OCI-M2 (cell line): ENCODE results near the gene DNAI2.

Experiments
- DNase-seq: peaks from one replicate; lab custom pipeline; 2025; ENCODE audit not compliant: unreplicated experiment; lab: John Stamatoyannopoulos, UW

DNAI2 gene

DNA sequence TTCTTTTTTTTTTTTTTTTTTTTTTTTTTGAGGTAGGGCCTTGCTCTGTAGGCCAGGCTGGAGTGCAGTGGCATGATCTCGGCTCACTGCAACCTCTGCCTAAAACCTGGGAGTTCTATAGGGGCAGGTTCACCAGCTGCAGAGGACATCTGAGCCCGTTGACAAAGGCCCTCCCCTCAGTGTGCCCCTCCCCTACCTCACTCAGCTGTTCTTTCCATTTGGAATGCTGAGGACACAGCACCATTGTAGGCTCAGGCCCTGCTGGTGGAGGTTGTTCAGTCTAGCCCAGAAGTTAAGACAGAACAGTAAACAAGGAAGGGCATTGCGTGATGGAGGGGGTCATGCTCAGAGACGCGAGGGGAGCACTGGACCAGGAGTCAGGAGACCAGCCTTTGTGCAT is 30.1 kb downstream of the DNAI2 start:
- DNase-seq, result no peak

DNA sequence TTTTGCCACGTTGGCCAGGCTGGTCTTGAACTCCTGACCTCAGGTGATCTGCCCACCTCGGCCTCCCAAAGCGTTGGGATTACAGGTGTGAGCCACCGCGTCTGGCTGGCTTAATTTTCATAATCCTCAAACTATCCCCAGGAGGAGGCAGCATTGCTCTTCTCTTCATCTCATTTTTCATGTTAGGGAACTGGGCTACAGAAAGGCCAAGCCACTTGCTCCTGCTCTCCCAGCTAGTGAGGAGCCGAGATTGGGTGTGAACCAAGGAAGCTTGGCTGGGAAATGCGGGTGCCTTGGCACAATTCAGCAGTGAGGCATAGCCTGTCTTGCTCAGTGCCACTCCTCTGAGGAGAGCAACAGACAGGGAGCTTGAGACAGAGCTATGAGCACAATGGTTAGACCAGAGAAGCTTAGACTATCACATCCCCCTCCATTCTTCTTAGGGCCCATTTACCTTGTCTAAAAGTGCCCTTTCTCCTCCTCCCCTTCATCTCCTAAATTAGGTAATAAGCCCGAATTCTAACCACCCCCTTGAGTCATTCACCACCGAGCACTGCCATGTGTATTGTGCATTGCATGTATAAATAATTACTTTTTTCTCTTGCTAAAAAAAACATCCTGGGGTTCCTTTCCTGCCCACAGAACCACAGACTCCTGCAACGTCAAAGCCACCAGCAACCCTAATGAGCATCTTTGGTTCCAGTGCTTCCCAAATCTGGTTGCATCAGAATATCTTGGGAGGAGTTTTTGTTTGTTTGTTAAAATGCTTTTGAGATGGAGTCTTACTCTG is 32.0 kb downstream of the DNAI2 start:
- no peak for DNase-seq

DNA sequence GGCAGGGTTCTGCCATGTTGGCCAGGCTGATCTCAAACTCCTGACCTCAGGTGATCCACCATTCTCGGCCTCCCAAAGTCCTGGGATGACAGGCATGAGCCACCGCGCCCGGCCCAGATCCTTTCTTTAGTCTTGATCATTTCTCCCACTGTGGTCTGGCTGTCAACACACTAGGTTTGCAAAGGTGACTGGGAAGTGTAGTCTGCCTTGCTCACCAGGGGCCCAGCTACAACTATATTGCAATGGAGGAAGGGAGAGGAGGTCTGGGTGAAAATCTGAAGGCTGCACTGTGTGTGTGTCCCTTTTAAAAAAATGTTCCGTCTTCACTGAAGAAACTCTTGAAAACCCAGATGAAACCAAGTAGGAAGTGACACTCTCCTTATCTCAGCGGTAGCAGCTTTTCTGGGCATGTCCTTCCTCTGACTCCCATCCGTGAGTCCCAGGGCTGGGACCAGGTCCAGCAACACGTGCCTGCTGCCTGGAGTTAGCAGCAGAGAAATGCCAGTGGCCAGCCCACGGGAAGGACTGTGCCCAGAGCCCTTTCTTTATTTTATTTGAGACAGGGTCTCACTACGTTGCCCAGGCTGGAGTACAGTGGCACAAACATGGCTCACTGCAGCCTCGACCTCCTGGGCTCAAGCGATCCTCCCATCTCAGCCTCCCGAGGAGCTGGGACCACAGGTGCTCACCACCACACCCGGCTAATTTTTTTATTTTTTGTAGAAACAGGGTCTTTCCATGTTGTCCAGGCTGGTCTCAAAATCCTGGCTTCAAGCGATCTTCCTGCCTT is 34.1 kb downstream of the DNAI2 start:
- DNase-seq, result no peak

- DNase-seq, result no peak
These were observed 35.9 kb downstream of the DNAI2 start for GRCh38 chr17:74309902-74310301.

GRCh38 chr17:74314877-74315276 is 40.8 kb downstream of the DNAI2 start:
- DNase-seq, result no peak

DNA sequence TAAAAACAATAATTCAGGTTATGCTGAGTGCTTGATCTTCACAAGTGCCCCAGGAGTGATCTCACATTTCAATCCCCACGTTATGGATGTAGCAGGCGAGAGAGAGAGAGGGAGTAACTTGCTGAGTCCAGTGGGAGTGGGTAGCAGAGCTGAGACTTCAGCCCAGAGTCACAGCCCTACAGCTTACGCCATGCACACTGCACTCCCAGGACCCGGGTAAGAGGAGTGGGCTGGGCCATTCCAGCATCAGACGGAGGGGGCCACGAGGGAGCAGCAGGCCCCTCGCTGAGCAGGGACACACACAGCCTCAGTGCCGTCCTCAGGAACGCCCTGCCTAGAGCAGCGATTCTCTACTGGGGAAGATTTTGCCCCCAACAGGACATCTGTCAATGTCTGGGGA is 42.2 kb downstream of the DNAI2 start:
- DNase-seq, result no peak

GRCh38 chr17:74317071-74317470 is 43.0 kb downstream of the DNAI2 start:
- no peak for DNase-seq

- DNase-seq, result no peak
These were observed 44.4 kb downstream of the DNAI2 start for GRCh38 chr17:74318391-74318790.

GRCh38 chr17:74324521-74324920 is 50.5 kb downstream of the DNAI2 start:
- DNase-seq, result no peak

DNA sequence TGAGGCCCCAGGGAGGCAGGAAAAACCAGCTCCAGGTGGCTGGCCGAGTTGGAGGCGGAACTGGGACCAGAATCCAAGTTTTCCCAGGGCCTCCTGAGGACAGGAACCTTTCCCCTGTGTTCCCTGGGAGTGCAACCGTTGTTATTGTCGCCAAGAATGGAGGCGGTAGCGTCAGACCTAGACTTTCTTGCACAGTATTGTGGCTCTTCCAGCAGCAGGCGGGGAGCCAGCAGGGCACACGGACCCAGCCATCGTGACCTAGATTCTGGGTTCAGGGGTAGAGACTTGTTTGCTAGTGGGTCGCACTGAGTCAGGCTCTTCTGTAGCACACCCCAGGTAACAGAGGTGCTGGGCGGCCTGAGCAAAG is 51.3 kb downstream of the DNAI2 start:
- DNase-seq, result no peak

DNA sequence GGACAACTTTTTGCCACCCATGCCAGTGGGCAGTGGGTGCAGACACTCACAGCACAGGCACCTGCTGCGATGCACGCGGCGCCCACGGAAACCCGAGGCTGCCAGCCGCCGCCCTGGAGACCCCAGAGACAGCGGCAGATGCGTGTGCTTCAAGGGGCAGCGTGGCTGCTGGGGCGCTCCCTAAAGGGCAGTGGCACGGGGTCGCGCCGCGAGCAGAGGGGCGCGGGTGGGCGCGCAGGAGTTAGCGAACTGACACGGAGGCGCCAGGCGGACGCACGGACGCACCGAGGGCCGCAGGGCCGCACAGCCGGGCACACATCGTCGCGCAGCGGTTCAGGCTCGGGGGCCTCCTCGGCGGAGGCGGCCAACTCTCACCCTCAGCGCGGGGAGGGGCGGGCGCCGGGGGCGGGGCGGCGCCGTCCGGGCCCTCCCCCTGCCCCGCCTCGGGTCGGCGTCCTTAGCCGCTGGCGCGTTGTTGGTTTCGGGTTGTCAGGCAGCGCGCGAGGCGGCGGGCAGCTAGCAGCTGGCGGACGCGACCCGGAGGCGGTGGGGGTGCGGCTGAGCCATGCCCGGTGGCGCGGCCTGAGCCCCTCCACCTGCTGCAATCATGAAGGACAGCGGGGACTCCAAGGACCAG is 51.8 kb downstream of the DNAI2 start, which contains the start of gene KIF19:
TSS of gene KIF19 (plus strand) at position 484 of the 637 bp plus-strand sequence. CDS start at position 608, 124 bp downstream.
- DNase-seq, result no peak

- no peak for DNase-seq
These were observed 52.5 kb downstream of the DNAI2 start for GRCh38 chr17:74326506-74326905.

- DNase-seq, result no peak
These were observed 54.5 kb downstream of the DNAI2 start for GRCh38 chr17:74328487-74328886.

- DNase-seq, result no peak
These were observed 55.3 kb downstream of the DNAI2 start for GRCh38 chr17:74329378-74329777.

- no peak for DNase-seq
These were observed 56.4 kb downstream of the DNAI2 start for GRCh38 chr17:74330446-74330845.

DNA sequence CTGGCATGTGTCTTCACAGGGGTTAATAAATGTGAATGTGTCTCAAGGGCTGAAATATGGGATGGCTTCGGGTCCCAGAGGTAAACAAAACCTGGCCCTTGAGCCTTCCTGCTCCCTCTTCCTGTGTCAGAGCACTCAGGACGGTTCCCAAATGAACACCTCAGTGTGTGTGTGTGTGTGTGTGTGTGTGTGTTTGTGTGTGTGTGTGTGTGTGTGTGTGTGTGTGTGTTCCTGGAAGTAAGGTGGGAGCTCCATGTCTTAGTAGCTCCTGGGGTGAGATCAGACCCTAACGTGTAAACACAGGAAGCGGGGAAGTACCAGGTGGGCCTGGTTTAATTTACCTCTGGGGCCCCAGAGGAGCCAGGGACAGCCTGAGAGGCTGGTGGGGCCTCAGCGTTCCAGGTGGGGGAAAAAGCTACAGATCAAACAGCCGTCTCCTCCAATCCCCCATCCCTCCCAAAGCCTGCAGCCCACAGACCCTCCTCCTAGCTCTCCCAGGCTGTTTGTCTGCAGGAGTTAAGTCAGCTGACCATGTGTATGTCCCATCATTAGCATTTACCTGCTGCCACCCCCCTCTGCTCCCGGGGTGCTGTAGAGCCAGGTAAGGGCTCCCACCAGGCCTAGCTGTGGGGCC is 58.1 kb downstream of the DNAI2 start:
- DNase-seq, result no peak

GRCh38 chr17:74332763-74333283 is 58.8 kb downstream of the DNAI2 start:
- DNase-seq, result no peak

DNA sequence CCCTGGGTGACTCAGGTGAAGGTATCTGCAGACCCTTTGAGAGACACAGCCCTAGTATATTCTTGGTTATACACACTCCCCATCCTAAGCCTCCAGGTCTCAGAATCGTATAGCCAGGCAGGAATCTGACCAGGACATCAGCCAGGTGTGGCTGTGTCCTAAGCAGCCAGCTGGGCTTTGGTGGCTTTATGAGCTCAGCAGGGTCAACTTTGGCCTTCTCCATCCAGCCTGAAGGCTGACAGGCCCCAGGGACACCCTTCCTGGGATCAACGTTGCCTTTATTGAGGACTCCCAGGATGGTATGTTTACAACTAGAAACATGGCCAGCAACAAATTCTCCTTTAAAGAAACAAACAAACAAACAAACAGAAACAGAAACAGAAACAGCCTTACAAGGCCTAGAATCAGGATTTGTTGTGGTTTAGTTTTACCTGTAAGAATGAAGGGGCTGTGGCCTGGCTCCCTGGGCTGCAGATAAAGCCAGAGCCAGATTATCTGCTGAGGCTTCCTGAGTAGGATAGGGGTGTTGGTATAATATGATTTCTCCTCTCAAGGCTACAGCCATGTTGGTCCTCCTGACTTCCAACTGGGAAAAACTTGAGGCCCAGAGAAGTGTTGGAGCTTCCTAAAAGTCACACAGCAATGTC is 60.5 kb downstream of the DNAI2 start:
- DNase-seq, result no peak

GRCh38 chr17:74335529-74336062 is 61.6 kb downstream of the DNAI2 start:
- no peak for DNase-seq

- DNase-seq, result no peak
These were observed 62.3 kb downstream of the DNAI2 start for GRCh38 chr17:74336307-74336706.
